ENCODE data around the gene ERICH6.

DNA sequence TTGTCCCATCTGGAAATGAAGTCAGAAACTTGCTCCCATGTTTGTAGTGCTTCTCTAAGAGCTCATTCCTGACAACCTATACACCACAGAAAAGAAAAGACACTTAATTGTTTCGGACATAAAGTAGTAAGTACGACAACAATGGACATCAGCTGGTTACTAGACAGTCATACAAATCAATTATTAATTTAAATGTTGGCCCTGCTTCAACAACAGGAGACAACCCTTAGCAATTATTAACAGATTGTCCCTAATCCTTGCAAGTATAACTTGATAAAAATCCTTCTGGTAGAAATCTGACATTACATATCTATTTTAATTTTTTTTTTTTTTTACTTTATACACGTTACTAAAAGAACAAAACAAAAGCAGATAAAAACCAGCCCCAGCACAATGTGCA, 29.8 kb downstream of the ERICH6 start:
- TF ChIP-seq, protein P1, sequence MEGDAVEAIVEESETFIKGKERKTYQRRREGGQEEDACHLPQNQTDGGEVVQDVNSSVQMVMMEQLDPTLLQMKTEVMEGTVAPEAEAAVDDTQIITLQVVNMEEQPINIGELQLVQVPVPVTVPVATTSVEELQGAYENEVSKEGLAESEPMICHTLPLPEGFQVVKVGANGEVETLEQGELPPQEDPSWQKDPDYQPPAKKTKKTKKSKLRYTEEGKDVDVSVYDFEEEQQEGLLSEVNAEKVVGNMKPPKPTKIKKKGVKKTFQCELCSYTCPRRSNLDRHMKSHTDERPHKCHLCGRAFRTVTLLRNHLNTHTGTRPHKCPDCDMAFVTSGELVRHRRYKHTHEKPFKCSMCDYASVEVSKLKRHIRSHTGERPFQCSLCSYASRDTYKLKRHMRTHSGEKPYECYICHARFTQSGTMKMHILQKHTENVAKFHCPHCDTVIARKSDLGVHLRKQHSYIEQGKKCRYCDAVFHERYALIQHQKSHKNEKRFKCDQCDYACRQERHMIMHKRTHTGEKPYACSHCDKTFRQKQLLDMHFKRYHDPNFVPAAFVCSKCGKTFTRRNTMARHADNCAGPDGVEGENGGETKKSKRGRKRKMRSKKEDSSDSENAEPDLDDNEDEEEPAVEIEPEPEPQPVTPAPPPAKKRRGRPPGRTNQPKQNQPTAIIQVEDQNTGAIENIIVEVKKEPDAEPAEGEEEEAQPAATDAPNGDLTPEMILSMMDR (IDR thresholded peaks at IDR 0.05): no peak
- no peak for TF ChIP-seq POLR2A (IDR thresholded peaks at IDR 0.05)

All from stomach (tissue), 4 donors.